ENCODE measurements around the gene CLECL1. TPM values are rescaled to one million over a fixed set of nuclear protein-coding genes. Genes with fewer than 3 reads are reported as not detected.

The CLECL1 gene
- total RNA-seq, 1 experiment from 2014 or later: not detected

GRCh38 chr12:9701380-9702154 lies 31.3 kb downstream of the CLECL1 start:
- POLR2A ChIA-PET (ENCODE audit: low non-redundant PET): no interaction called here
- Histone ChIP-seq H3K27ac (ENCODE audit: low read depth, low read length, poor library complexity, severe bottlenecking) (no peak overlapping the region), H3K4me3 (ENCODE audit: low read depth, low read length, poor library complexity, severe bottlenecking) (no peak overlapping the region), H3K36me3 (ENCODE audit: insufficient read depth, low read length, poor library complexity, severe bottlenecking) (no peaks in the 10 kb centered on the region), H3K4me1 (ENCODE audit: insufficient read depth, low read length, poor library complexity, severe bottlenecking) (no peaks in the 10 kb centered on the region), H3K27me3 (replicated peaks; ENCODE audit: insufficient read depth, low read depth, low read length, poor library complexity) (peaks cover 3% of the 10 kb centered on the region), H3K9me3 (ENCODE audit: low read depth, low read length, poor library complexity, severe bottlenecking) (no peaks in the 10 kb centered on the region)
- no peak for DNase-seq (ENCODE audit: low spot score)
- CTCF ChIA-PET: no interaction called here
- TF ChIP-seq EZH2 (IDR thresholded peaks at IDR 0.05; ENCODE audit: borderline replicate concordance, low read depth, low read length, poor library complexity, severe bottlenecking): no peak
- TF ChIP-seq CTCF (conservative IDR thresholded peaks at IDR 0.05; ENCODE audit: low read depth, low read length): no peak
- intact Hi-C loops (cut with micrococcal nuclease; ENCODE audit: unreplicated experiment): no loop called here
- BruUV-seq (replicated peaks): no TSS peak

DNA sequence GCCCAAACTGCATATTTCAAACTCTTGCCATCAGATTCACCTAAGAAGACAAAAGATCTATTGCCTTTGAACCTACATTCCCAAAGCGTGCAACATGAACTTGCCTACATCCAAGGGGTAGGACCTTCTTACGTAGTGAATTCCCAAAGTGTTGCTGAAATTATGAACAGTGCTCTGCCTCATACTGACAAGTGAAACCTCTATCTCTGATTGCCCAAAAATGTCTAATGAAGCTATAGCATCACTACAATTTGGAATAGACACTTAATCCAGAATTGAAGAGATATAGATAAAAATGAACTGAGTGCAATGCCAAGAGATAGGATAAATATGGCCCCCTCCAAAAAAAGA lies 32.3 kb downstream of the CLECL1 start:
- H3K27me3 ChIP-seq (replicated peaks; ENCODE audit: insufficient read depth, low read depth, low read length, poor library complexity): peaks cover 3% of the 10 kb centered on the region
- no peaks in the 10 kb centered on the region for H3K4me1 ChIP-seq (ENCODE audit: insufficient read depth, low read length, poor library complexity, severe bottlenecking)
- H3K36me3 ChIP-seq (ENCODE audit: insufficient read depth, low read length, poor library complexity, severe bottlenecking): no peaks in the 10 kb centered on the region
- TF ChIP-seq EZH2 (IDR thresholded peaks at IDR 0.05; ENCODE audit: borderline replicate concordance, low read depth, low read length, poor library complexity, severe bottlenecking): no peak
- no peak for TF ChIP-seq CTCF (conservative IDR thresholded peaks at IDR 0.05; ENCODE audit: low read depth, low read length)
- intact Hi-C loops (cut with micrococcal nuclease; ENCODE audit: unreplicated experiment): no loop called here
- no peaks in the 10 kb centered on the region for H3K9me3 ChIP-seq (ENCODE audit: low read depth, low read length, poor library complexity, severe bottlenecking)
- ChIA-PET CTCF (no interaction called here), POLR2A (ENCODE audit: low non-redundant PET) (no interaction called here)
- no peak overlapping the region for H3K4me3 ChIP-seq (ENCODE audit: low read depth, low read length, poor library complexity, severe bottlenecking)
- no peak for DNase-seq (ENCODE audit: low spot score)
- no peak overlapping the region for H3K27ac ChIP-seq (ENCODE audit: low read depth, low read length, poor library complexity, severe bottlenecking)
- BruUV-seq (replicated peaks): no TSS peak

GRCh38 chr12:9699898-9700605 lies 32.8 kb downstream of the CLECL1 start:
- H3K27ac ChIP-seq (ENCODE audit: low read depth, low read length, poor library complexity, severe bottlenecking): no peak overlapping the region
- POLR2A ChIA-PET (ENCODE audit: low non-redundant PET): no interaction called here
- H3K9me3 ChIP-seq (ENCODE audit: low read depth, low read length, poor library complexity, severe bottlenecking): no peaks in the 10 kb centered on the region
- no TSS peak for BruUV-seq (replicated peaks)
- no peak overlapping the region for H3K4me3 ChIP-seq (ENCODE audit: low read depth, low read length, poor library complexity, severe bottlenecking)
- intact Hi-C loops (cut with micrococcal nuclease; ENCODE audit: unreplicated experiment): no loop called here
- DNase-seq (ENCODE audit: low spot score): no peak
- TF ChIP-seq EZH2 (IDR thresholded peaks at IDR 0.05; ENCODE audit: borderline replicate concordance, low read depth, low read length, poor library complexity, severe bottlenecking) (no peak), CTCF (conservative IDR thresholded peaks at IDR 0.05; ENCODE audit: low read depth, low read length) (no peak)
- peaks cover 3% of the 10 kb centered on the region for H3K27me3 ChIP-seq (replicated peaks; ENCODE audit: insufficient read depth, low read depth, low read length, poor library complexity)
- H3K36me3 ChIP-seq (ENCODE audit: insufficient read depth, low read length, poor library complexity, severe bottlenecking): no peaks in the 10 kb centered on the region
- CTCF ChIA-PET: no interaction called here
- no peaks in the 10 kb centered on the region for H3K4me1 ChIP-seq (ENCODE audit: insufficient read depth, low read length, poor library complexity, severe bottlenecking)

Data from A673 (cell line).